Lower leg skin (tissue), 3 donors: Measurements from ENCODE around the gene NETO2.

Experiments used
- POLR2A ChIP-seq, 2 donors: fragments of 450-650 bp; IDR thresholded peaks; one replicate each; pipeline ENCODE4 v1.6.1; 2016 to 2017; ENCODE audit warnings: antibody characterized with exemption in 2 of 2, mild to moderate bottlenecking in 1 of 2, moderate library complexity in 1 of 2
- TF ChIP-seq, protein P1 (sequence below), 3 donors: fragments of 450-650 bp; IDR thresholded peaks; one replicate each; pipeline ENCODE4 v1.5.1; 2016; ENCODE audit warnings: antibody characterized with exemption in 3 of 3, mild to moderate bottlenecking in 3 of 3, moderate library complexity in 2 of 3

- TF ChIP-seq, protein P1, sequence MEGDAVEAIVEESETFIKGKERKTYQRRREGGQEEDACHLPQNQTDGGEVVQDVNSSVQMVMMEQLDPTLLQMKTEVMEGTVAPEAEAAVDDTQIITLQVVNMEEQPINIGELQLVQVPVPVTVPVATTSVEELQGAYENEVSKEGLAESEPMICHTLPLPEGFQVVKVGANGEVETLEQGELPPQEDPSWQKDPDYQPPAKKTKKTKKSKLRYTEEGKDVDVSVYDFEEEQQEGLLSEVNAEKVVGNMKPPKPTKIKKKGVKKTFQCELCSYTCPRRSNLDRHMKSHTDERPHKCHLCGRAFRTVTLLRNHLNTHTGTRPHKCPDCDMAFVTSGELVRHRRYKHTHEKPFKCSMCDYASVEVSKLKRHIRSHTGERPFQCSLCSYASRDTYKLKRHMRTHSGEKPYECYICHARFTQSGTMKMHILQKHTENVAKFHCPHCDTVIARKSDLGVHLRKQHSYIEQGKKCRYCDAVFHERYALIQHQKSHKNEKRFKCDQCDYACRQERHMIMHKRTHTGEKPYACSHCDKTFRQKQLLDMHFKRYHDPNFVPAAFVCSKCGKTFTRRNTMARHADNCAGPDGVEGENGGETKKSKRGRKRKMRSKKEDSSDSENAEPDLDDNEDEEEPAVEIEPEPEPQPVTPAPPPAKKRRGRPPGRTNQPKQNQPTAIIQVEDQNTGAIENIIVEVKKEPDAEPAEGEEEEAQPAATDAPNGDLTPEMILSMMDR (IDR thresholded peaks at IDR 0.05) = no peak
- TF ChIP-seq POLR2A (IDR thresholded peaks at IDR 0.05) = no peak
Observed at GRCh38 chr16:47081115-47081514, 62.6 kb downstream of the NETO2 start.
